ENCODE data around the gene CFAP97D1.
A peak's percentile ranks its signal among the peaks of the same experiment; 100 is the strongest.

Gene CFAP97D1

GRCh38 chr17:43758497-43759174, 21.6 kb upstream of the CFAP97D1 start, which contains the start of gene SOST (continued):
- TF ChIP-seq ZBTB44 (tag by site-specific recombination; IDR thresholded peaks at IDR 0.05) (no peak), ZBTB48 (tag by site-specific recombination; IDR thresholded peaks at IDR 0.05) (no peak), PRDM6 (tag by site-specific recombination; IDR thresholded peaks at IDR 0.05) (no peak), ZNF214 (tag by site-specific recombination; IDR thresholded peaks at IDR 0.05; ENCODE audit: borderline replicate concordance) (no peak), ZNF776 (tag by site-specific recombination; IDR thresholded peaks at IDR 0.05; ENCODE audit: borderline replicate concordance) (no peak), ZNF292 (tag by site-specific recombination; IDR thresholded peaks at IDR 0.05; ENCODE audit: borderline replicate concordance, low read depth) (no peak), ZNF624 (tag by site-specific recombination; IDR thresholded peaks at IDR 0.05) (no peak), ZNF510 (tag by site-specific recombination; IDR thresholded peaks at IDR 0.05; ENCODE audit: insufficient replicate concordance) (no peak), SP2 (tag by site-specific recombination; IDR thresholded peaks at IDR 0.05) (peak; percentile 53), ZBTB20 (tag by site-specific recombination; IDR thresholded peaks at IDR 0.05) (no peak), ZNF202 (tag by site-specific recombination; IDR thresholded peaks at IDR 0.05; ENCODE audit: borderline replicate concordance) (no peak), ZNF174 (tag by site-specific recombination; IDR thresholded peaks at IDR 0.05) (no peak), ZNF548 (tag by site-specific recombination; IDR thresholded peaks at IDR 0.05) (no peak), ZNF561 (tag by site-specific recombination; IDR thresholded peaks at IDR 0.05; ENCODE audit: borderline replicate concordance) (no peak), ZNF350 (tag by site-specific recombination; IDR thresholded peaks at IDR 0.05) (no peak), ZNF791 (tag by site-specific recombination; IDR thresholded peaks at IDR 0.05) (no peak), ZNF341 (tag by site-specific recombination; IDR thresholded peaks at IDR 0.05; ENCODE audit: low read depth) (0 out of 2 replicates have a peak, but pooled peaks have one; percentile 36), SCRT2 (tag by site-specific recombination; IDR thresholded peaks at IDR 0.05) (no peak), KLF10 (tag by site-specific recombination; IDR thresholded peaks at IDR 0.05) (peak; percentile 71; the same call in 1 of the 2 replicates), ZNF518A (tag by site-specific recombination; conservative IDR thresholded peaks at IDR 0.05; ENCODE audit: low read depth) (no peak), ZNF335 (tag by site-specific recombination; conservative IDR thresholded peaks at IDR 0.05) (0 out of 2 replicates have a peak, but pooled peaks have one; percentile 30), PBX3 (CRISPR knock-in tag; IDR thresholded peaks at IDR 0.05) (no peak), WT1 (tag by site-specific recombination; IDR thresholded peaks at IDR 0.05) (no peak), PRDM4 (tag by site-specific recombination; IDR thresholded peaks at IDR 0.05) (no peak), ZBTB10 (tag by site-specific recombination; IDR thresholded peaks at IDR 0.05) (no peak)

All from HEK293 (cell line).